ENCODE measurements around the gene SLC15A3.

SLC15A3 gene

DNA sequence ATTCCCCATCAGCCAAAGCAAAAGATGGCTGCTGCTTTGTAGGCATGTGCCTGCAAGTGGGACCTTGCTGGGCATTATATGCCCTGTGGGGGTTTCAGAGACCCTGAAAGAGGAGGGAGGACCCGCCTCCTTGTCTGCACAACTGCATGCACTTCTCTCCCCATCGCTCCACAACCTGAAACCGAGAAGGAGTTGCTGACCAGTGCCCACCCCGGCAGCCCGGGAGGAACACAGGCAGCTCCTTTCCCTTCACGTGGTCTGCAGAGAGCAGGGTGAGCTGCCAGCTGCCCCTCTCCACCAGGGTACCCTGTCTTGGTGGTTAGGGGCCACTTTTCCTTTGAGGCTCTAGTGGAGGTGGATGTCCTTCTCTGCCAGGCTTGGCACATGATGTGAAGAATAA is 29.1 kb downstream of the SLC15A3 start:
- H3K4me1 ChIP-seq (ENCODE audit: insufficient read depth, low read length, severe bottlenecking): peaks cover 23% of the 10 kb centered on the region
- no peaks in the 10 kb centered on the region for H3K9me3 ChIP-seq (ENCODE audit: low read length)
- no peak overlapping the region for H3K9ac ChIP-seq (ENCODE audit: low read length)
- H3K36me3 ChIP-seq (ENCODE audit: insufficient read depth, low read length): peaks cover 50% of the 10 kb centered on the region
- no peak overlapping the region for H3K4me2 ChIP-seq (ENCODE audit: low read length)
- no peak overlapping the region for H2AFZ ChIP-seq (ENCODE audit: low read length)
- no peak overlapping the region for H3K4me3 ChIP-seq (ENCODE audit: low read depth, low read length, poor library complexity, severe bottlenecking)
- no peaks in the 10 kb centered on the region for H3K9me2 ChIP-seq (ENCODE audit: low read depth, low read length)
- no peaks in the 10 kb centered on the region for H4K20me1 ChIP-seq (ENCODE audit: insufficient read depth, low read length)
- no peaks in the 10 kb centered on the region for H3K79me2 ChIP-seq (ENCODE audit: insufficient read depth, low read length)
- H3K27ac ChIP-seq (ENCODE audit: low read depth, low read length, poor library complexity, severe bottlenecking): no peak overlapping the region
- TF ChIP-seq EZH2 (IDR thresholded peaks at IDR 0.05; ENCODE audit: borderline replicate concordance, low read length): no peak
- TF ChIP-seq, protein P1, sequence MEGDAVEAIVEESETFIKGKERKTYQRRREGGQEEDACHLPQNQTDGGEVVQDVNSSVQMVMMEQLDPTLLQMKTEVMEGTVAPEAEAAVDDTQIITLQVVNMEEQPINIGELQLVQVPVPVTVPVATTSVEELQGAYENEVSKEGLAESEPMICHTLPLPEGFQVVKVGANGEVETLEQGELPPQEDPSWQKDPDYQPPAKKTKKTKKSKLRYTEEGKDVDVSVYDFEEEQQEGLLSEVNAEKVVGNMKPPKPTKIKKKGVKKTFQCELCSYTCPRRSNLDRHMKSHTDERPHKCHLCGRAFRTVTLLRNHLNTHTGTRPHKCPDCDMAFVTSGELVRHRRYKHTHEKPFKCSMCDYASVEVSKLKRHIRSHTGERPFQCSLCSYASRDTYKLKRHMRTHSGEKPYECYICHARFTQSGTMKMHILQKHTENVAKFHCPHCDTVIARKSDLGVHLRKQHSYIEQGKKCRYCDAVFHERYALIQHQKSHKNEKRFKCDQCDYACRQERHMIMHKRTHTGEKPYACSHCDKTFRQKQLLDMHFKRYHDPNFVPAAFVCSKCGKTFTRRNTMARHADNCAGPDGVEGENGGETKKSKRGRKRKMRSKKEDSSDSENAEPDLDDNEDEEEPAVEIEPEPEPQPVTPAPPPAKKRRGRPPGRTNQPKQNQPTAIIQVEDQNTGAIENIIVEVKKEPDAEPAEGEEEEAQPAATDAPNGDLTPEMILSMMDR (IDR thresholded peaks at IDR 0.05; ENCODE audit: low read length): no peak
- 0 out of 2 replicates have a peak, but pooled peaks cover 4% of the 10 kb centered on the region for H3K27me3 ChIP-seq (ENCODE audit: insufficient read depth, low read length)
- H3F3A ChIP-seq (ENCODE audit: insufficient read depth, low read length): no peaks in the 10 kb centered on the region

DNA sequence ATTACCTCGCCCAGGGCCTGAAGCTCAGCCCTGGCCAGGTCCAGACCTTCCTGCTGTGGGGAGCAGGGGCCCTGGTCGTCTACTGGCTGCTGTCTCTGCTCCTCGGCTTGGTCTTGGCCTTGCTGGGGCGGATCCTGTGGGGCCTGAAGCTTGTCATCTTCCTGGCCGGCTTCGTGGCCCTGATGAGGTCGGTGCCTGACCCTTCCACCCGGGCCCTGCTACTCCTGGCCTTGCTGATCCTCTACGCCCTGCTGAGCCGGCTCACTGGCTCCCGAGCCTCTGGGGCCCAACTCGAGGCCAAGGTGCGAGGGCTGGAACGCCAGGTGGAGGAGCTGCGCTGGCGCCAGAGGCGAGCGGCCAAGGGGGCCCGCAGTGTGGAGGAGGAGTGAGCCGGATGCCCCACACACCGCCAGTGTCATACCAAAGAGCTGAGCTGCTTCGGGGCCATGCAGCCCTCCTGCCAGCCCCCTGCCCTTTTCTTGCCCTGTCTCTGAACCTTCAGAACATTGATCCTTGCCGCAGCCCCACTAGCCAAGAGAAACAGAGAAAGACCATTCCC is 30.1 kb downstream of the SLC15A3 start:
- H4K20me1 ChIP-seq (ENCODE audit: insufficient read depth, low read length): no peaks in the 10 kb centered on the region
- H3F3A ChIP-seq (ENCODE audit: insufficient read depth, low read length): no peaks in the 10 kb centered on the region
- no peak overlapping the region for H3K4me3 ChIP-seq (ENCODE audit: low read depth, low read length, poor library complexity, severe bottlenecking)
- H3K9me2 ChIP-seq (ENCODE audit: low read depth, low read length): no peaks in the 10 kb centered on the region
- no peak overlapping the region for H3K9ac ChIP-seq (ENCODE audit: low read length)
- H2AFZ ChIP-seq (ENCODE audit: low read length): no peak overlapping the region
- peaks cover 5% of the 10 kb centered on the region; the same call in 1 of the 2 replicates for H3K79me2 ChIP-seq (ENCODE audit: insufficient read depth, low read length)
- no peak overlapping the region for H3K4me2 ChIP-seq (ENCODE audit: low read length)
- 0 out of 2 replicates have a peak, but pooled peaks cover 4% of the 10 kb centered on the region for H3K27me3 ChIP-seq (ENCODE audit: insufficient read depth, low read length)
- H3K9me3 ChIP-seq (ENCODE audit: low read length): no peaks in the 10 kb centered on the region
- TF ChIP-seq, protein P1 (IDR thresholded peaks at IDR 0.05; ENCODE audit: low read length): no peak
- TF ChIP-seq EZH2 (IDR thresholded peaks at IDR 0.05; ENCODE audit: borderline replicate concordance, low read length): no peak
- peaks cover 57% of the 10 kb centered on the region for H3K36me3 ChIP-seq (ENCODE audit: insufficient read depth, low read length)
- no peak overlapping the region for H3K27ac ChIP-seq (ENCODE audit: low read depth, low read length, poor library complexity, severe bottlenecking)
- peaks cover 23% of the 10 kb centered on the region for H3K4me1 ChIP-seq (ENCODE audit: insufficient read depth, low read length, severe bottlenecking)

- Histone ChIP-seq H3K9me3 (ENCODE audit: low read length) (no peaks in the 10 kb centered on the region), H3K9me2 (ENCODE audit: low read depth, low read length) (no peaks in the 10 kb centered on the region), H3K9ac (ENCODE audit: low read length) (no peak overlapping the region), H2AFZ (ENCODE audit: low read length) (no peak overlapping the region), H4K20me1 (ENCODE audit: insufficient read depth, low read length) (no peaks in the 10 kb centered on the region), H3K27ac (ENCODE audit: low read depth, low read length, poor library complexity, severe bottlenecking) (no peak overlapping the region), H3F3A (ENCODE audit: insufficient read depth, low read length) (no peaks in the 10 kb centered on the region), H3K4me1 (ENCODE audit: insufficient read depth, low read length, severe bottlenecking) (peaks cover 23% of the 10 kb centered on the region), H3K4me2 (ENCODE audit: low read length) (no peak overlapping the region), H3K27me3 (ENCODE audit: insufficient read depth, low read length) (0 out of 2 replicates have a peak, but pooled peaks cover 4% of the 10 kb centered on the region), H3K4me3 (ENCODE audit: low read depth, low read length, poor library complexity, severe bottlenecking) (no peak overlapping the region), H3K79me2 (ENCODE audit: insufficient read depth, low read length) (peaks cover 7% of the 10 kb centered on the region; the same call in 1 of the 2 replicates), H3K36me3 (ENCODE audit: insufficient read depth, low read length) (peaks cover 60% of the 10 kb centered on the region)
- no peak for TF ChIP-seq EZH2 (IDR thresholded peaks at IDR 0.05; ENCODE audit: borderline replicate concordance, low read length)
- TF ChIP-seq, protein P1 (IDR thresholded peaks at IDR 0.05; ENCODE audit: low read length): no peak
Observed at GRCh38 chr11:60921259-60921658, 30.7 kb downstream of the SLC15A3 start.
